ENCODE data around the gene GRM8.

The GRM8 gene

DNA sequence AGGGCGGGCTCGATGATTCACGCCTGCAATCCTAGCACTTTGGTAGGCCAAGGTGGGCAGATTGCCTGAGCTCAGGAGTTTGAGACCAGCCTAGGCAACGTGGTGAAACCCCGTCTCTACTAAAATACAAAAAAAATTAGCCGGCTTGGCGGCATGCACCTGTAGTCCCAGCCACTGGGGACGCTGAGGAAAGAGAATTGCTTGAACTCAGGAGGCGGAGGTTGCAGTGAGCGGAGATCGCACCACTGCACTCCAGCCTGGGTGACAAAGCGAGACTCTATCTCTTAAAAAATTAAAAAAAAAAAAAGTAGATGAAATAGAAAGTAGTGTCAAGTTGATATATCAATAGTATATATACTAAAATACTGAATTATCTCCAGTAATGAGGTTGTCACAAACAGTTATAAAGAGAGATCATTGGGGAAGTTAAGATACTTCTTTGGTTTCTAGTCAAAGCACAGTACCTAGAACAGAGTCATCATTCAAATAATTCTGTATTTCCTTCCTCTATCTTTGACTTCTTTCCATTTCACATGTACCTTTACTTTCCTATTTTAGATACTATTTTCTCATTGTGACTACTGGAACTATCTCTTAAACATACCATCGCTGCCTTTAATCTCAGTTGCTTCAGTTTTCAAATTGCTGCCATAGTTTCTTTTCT lies 491.7 kb downstream of the GRM8 start:
- CTCF ChIA-PET = no interaction called here
- H3K4me3 ChIP-seq (ENCODE audit: low read depth, low read length) = no peak overlapping the region
- POLR2A ChIA-PET = no interaction called here
- TF ChIP-seq, protein P1, sequence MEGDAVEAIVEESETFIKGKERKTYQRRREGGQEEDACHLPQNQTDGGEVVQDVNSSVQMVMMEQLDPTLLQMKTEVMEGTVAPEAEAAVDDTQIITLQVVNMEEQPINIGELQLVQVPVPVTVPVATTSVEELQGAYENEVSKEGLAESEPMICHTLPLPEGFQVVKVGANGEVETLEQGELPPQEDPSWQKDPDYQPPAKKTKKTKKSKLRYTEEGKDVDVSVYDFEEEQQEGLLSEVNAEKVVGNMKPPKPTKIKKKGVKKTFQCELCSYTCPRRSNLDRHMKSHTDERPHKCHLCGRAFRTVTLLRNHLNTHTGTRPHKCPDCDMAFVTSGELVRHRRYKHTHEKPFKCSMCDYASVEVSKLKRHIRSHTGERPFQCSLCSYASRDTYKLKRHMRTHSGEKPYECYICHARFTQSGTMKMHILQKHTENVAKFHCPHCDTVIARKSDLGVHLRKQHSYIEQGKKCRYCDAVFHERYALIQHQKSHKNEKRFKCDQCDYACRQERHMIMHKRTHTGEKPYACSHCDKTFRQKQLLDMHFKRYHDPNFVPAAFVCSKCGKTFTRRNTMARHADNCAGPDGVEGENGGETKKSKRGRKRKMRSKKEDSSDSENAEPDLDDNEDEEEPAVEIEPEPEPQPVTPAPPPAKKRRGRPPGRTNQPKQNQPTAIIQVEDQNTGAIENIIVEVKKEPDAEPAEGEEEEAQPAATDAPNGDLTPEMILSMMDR (IDR thresholded peaks at IDR 0.05; ENCODE audit: insufficient read depth, low read length, missing control alignments) = no peak
- no peak for DNase-seq (ENCODE audit: low read depth, low spot score)

- TF ChIP-seq, protein P1 (IDR thresholded peaks at IDR 0.05; ENCODE audit: insufficient read depth, low read length, missing control alignments) = no peak
- no peak for DNase-seq (ENCODE audit: low read depth, low spot score)
- POLR2A ChIA-PET = no interaction called here
- no peak overlapping the region for H3K4me3 ChIP-seq (ENCODE audit: low read depth, low read length)
- CTCF ChIA-PET = no interaction called here
These were observed 497.4 kb downstream of the GRM8 start for GRCh38 chr7:126755381-126755780.

DNA sequence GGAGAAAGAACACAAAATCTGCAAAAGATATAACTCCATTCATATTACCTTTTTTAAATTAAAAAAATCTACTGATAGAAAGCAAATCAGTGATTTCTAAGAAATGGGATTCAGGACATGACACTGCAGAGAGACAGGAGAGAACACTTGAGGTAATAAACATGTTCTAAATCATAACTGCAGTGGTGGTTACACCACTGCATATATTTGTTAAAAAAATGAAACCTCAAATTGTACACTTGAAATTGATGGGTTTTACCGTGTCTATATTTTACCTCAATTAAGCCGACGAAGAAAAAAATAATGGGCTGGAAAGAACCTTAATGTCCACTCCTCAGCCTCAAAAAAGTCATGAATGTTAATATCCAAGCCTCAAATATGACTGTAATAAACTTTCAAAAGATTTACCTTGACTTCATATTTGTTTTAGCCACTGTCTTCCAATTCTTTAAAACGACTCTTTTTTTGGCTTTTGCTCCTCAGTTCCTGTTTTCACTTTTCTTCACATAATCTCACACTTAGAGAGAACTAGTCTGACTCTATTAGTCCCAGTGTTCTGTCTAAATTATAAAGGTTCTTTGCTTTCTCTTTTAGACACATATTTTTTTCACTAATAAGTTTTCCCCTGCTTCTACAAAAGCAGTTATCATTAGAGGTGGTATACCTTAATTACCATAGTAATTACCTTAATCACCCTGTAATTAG lies 502.4 kb downstream of the GRM8 start:
- TF ChIP-seq, protein P1 (IDR thresholded peaks at IDR 0.05; ENCODE audit: insufficient read depth, low read length, missing control alignments) = no peak
- POLR2A ChIA-PET = no interaction called here
- CTCF ChIA-PET = no interaction called here
- DNase-seq (ENCODE audit: low read depth, low spot score) = no peak
- H3K4me3 ChIP-seq (ENCODE audit: low read depth, low read length) = no peak overlapping the region

- TF ChIP-seq, protein P1 (IDR thresholded peaks at IDR 0.05; ENCODE audit: insufficient read depth, low read length, missing control alignments) = no peak
- DNase-seq (ENCODE audit: low read depth, low spot score) = no peak
- ChIA-PET POLR2A (no interaction called here), CTCF (no interaction called here)
- H3K4me3 ChIP-seq (ENCODE audit: low read depth, low read length) = no peak overlapping the region
These were observed 523.8 kb downstream of the GRM8 start for GRCh38 chr7:126728967-126729366.

GRCh38 chr7:126727930-126728391 lies 524.8 kb downstream of the GRM8 start:
- ChIA-PET POLR2A (no interaction called here), CTCF (interaction anchor here (1.0 kb wide), 1 partner anchor 54 kb away, joined by 3 read pairs; no protein-coding TSS in a partner anchor)
- no peak overlapping the region for H3K4me3 ChIP-seq (ENCODE audit: low read depth, low read length)
- peak; percentile 19 for DNase-seq (ENCODE audit: low read depth, low spot score)
- TF ChIP-seq, protein P1 (IDR thresholded peaks at IDR 0.05; ENCODE audit: insufficient read depth, low read length, missing control alignments) = no peak

- TF ChIP-seq, protein P1 (IDR thresholded peaks at IDR 0.05; ENCODE audit: insufficient read depth, low read length, missing control alignments) = no peak
- POLR2A ChIA-PET = no interaction called here
- CTCF ChIA-PET = no interaction called here
- DNase-seq (ENCODE audit: low read depth, low spot score) = no peak
- H3K4me3 ChIP-seq (ENCODE audit: low read depth, low read length) = no peak overlapping the region
These were observed 528.7 kb downstream of the GRM8 start for GRCh38 chr7:126723966-126724544.

Measured in AG04449 (cell line).